ENCODE results near the gene WNT7B.
A peak's percentile ranks its signal among the peaks of the same experiment; 100 is the strongest.

The WNT7B gene

DNA sequence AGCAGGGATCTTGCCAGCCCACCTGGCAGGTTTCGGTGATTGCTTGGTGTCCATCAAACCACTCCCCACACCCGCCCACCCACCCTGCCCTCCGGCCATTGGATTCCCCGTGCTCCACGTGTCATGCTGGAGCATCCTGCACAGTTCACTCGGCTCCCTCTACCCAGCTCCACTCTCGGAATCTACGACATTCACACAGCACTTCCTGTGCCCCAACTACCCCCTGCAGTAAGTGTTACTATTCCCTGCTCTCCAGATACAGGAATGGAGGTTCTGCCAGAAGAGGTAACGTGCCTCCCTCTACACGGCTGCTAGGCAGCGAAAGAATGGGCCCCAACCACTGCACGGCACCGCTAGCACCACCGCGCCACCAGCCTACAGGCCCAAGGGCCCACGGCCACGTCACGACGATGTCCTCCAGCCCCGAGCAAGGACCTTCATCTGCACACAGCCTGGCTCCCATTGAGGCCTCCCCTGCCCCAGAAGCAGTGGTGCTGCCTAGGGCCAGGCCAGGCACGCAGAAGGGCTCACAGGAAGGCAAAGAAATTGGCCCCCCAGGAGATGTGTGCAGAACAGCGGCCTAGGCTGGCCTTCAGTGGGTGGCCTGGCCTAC, 27.6 kb downstream of the WNT7B start:
- no peak for DNase-seq

DNA sequence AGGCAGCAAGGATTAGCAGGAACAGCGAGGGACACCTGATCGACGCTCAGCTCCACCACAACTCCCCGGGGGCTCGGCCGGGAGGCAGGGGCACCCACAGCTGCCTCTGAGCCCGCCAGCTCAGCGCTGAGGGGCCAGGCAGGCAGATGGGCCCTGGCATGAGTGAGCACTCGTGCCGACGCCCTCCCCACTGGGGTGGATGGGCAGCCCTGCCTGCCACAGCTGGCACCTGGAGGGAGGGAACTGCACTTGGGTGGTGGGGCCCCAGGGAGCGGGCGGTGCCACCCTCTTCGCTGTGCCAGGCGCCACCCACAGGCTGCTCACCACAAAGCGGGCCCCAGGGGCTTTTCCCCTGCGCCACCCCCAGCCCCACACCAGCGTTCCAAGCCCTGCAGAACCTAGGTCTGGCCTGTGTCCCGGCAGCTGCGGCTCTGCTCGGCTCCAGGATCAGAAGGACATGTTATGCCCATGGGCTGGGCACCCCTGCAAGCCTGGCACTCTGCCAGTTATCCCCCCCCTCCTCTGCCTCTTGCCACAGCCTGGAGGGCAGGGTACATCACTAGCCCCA, 28.8 kb downstream of the WNT7B start:
- peak; percentile 61 for DNase-seq

- DNase-seq: no peak
These were observed 30.0 kb downstream of the WNT7B start for GRCh38 chr22:45946805-45947600.

DNA sequence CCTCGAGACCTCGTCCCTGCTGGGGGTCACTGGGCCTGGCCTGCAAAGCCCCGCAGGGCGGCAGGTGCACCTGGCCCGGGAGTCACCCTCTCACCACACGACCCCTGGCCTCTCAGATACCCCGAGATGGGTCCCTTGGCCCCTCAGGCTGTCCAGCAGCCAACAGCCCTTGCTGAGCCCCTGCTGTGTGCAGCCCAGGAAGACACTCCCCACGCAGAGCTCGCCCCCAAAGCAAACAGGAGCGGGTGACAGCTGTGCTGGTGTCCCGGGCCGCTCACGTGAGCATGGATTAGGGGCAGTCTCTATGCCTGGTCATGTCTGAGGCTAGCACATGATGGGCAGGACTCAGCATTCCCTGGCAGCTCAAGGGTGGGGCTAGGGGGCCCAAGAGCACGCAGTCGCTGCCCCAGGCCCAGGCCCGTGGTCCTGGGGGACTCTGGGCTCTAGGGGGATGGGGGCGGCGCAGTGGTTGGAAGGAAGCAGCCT, 31.3 kb downstream of the WNT7B start:
- DNase-seq: no peak

DNA sequence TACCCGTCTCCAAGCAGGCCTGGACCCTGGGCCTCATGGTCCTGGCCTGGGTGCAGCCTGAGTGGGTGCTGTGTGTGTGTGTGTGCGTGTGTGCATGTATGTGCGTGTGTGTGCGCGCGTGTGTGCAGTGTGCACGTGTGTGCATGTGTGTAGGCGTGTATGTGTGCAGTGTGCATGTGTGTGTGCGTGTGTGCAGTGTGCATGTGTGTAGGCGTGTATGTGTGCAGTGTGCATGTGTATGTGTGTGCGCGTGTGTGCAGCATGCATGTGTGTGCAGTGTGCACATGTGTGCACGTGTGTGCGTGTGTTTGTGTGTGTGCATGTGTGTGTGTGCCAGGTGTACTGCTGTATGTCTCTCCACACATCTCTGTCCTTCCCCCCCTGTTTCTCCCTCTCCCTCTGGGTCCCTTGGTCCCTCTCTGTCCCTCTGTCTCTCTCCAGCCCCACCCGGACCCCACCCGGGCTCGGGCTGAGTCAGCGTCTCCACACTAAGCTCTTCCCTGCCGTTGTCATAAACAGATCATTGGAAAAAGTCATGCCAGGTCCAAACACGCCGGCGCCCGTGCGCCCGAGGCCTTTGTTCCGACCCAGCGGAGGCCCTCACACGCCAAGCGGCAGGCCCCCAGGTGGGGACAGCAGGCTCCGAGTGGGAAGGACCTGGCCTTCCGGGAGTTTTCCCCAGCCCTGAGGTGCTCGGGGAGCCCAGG, 34.0 kb downstream of the WNT7B start:
- no peak for DNase-seq

DNA sequence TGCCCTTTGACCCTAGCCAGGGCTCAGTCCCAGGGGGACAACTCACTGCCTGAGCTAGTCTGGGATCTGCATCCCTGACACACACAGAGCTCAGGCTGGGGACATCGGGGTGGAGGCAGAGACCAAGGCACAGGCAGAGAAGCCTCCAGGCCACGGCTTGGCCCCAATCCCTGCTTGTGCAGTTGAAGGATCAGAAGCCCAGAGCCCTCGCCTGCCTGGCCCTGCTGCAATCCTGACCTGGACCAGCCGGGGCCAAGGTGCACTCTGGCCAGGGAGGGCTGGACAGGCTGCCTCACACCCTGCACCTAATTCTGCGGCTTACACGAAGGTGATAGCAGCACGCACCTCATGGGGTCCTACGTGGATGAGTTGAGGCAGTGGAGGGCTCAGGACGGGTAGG, 34.6 kb downstream of the WNT7B start:
- no peak for DNase-seq

DNA sequence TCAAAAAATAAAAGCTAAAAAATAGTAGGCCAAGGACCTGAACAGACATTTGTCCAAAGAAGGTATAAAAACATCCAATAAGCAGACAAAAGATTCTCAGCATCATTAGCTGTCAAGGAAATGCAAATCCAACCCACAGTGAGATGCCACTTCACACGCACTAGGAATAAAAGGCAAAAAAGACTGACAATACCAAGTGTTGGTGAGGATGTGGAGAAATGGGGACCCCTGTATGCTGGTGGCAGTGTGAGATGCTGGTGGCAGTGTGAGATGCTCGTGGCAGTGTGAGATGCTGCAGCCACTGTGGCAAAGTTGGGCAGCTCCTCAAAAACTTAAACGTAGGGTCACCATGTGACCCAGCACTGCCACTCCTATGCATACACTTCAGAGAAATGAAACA, 38.0 kb downstream of the WNT7B start:
- no peak for DNase-seq

- no peak for DNase-seq
These were observed 39.0 kb downstream of the WNT7B start for GRCh38 chr22:45937960-45938359.

DNA sequence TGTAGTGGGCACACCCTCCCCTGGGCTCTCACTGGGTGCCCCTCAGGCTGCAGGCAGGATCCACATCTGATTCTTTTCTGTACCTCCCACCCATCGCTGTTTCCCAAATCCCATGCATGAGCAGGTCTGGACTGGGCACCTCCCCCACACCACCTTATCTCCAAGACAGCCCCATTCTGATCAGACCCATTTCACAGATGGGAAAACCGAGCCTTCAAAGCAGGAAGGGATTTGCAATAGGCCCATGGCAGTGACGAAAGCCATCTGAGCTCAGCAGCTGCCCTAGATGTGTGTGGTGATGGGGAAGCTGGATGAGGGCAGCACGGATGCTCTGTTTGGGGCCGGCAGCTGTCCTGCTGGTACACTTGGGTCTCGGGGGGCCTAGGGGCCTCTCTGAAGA, 41.4 kb downstream of the WNT7B start:
- DNase-seq: no peak

GRCh38 chr22:45934659-45935341, 42.2 kb downstream of the WNT7B start:
- DNase-seq: no peak

GRCh38 chr22:45934168-45934564, 42.8 kb downstream of the WNT7B start:
- no peak for DNase-seq

DNA sequence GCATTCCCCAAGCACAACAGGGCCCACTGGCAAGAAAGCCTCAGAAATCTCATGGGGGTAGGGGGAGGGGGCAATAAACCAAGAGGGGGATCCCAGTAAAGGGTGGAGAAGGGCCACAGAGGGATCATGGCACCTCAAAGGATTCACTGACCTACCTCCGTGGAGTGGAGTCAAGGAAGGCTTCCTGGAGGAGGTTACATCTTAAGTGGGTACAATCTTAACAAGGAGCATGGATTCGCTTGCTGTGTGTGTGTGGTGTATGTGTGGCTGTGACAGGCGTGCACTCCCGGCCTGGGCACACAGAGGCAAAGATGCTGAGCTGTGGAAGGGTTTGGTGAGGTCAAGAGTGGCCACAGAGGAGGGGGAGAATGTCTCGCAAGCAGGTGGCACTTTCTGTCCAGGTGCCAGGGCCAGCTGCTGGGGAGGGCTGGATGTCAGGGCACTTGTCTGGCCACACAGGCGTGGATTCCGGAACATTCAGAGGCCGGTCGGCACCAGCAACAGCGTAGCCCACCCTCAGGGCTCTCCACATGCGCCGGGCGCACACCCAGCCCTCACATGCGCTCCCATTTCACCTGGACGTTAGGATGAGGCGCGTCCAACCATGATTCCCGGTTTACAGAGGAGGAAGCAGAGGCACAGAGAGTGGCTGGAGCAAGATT, 43.3 kb downstream of the WNT7B start:
- no peak for DNase-seq

DNA sequence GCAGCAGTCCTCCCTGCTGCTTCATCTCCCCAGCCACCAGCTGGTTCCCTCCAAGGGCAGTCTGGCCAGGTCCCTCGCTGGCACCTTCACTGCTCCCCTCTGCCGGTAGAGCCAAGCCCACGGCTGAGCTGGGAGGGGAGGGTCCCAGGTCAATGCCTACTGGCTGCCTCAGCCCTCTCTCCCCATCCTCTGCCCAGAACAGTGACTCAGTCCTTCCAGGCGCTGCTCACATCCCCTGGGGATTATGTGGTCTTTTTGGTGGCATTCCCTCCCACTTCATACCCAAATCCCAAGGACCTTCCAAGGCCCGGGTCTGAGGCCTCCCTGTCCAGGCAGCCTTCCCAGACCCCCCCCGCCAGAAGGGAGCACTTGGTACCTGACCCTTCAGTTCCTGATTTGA, 44.9 kb downstream of the WNT7B start:
- no peak for DNase-seq

GRCh38 chr22:45931042-45931441, 45.9 kb downstream of the WNT7B start:
- no peak for DNase-seq

DNA sequence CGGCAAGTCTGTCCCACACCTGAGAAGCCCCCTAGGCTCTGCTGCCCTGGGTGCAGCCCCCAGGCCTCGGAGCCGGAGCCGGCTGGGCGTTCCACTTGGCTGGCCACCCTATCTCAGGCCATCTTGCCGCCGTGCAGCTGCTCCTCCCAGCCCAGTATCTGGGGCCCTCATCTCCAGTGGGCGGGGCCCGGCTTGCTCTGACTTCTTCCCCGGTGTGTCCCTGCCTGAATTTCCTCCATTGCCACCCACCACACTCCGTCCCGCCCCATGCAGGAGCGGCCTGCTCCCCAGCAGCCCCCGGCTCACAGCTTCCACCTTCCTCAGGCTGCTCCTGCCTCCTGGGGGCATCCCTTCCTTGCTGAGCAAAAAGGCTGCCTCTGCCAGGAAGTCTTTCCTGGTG, 46.6 kb downstream of the WNT7B start:
- no peak for DNase-seq

GRCh38 chr22:45929649-45930048, 47.3 kb downstream of the WNT7B start:
- no peak for DNase-seq

- no peak for DNase-seq
These were observed 48.1 kb downstream of the WNT7B start for GRCh38 chr22:45928726-45929368.

DNA sequence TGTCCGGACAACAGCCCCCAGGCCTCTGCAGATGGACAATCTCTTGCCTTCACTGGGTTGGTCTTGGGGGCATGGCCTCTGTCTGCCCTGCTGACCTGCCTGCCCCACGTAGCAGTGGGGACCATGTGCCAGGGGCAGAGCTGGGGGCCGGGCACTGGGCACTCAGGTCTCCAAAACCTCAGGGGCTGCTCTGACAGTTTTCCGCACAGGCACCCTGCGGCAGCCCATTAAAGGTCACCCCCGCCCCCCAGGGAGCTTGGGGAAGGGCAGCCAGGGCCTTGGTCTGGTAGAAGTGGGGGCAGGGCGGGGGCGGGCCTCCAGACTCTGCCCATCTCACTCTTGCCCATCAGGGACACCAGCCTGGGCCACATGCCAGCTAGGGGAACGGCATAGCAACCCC, 49.9 kb downstream of the WNT7B start:
- no peak for DNase-seq

DNA sequence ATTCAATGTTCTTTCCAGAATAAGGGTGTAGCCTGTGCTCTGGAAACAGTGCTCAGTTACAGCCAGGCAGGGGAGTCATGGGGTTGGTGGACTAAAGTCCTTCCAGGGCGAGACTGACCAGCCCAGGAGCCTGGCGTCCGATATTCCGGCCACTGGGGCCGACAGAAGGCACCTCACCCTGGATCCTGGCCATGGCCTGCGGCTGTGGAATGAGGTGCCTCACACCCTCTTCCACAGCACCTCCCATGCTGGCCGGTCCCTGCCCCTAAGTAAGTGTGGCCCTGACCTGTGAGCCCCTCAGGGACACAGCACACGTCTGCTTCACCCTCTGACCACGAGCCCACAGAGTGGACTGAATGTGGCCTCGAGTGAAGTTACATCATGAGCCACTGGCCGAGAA, 50.5 kb downstream of the WNT7B start:
- no peak for DNase-seq

DNA sequence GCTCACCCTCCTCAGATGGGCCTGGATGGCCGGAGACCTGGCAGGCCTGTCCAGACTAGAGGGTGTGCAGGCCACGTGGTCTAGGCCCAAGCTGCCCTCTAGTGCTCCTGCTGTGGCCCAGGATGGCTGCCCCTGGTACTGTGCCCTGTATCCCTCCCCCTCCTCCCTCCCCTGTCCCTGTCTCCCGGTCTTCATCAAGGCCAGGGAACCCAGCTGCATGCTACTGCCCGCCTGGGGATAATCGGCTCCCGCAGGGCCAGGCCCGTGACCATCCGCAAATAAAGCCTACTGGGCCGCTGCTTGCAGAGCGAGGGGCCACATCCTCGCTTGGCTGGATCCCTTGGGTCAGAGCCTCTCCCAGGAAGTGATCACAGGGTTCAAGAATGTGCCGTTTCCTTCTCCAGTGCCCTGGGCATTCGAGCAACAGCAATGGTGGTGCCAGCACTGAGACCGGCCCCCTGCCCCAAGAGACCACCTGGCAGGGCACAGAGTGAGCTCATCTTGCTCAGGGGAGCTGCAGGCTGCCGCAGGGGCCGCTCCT, 51.1 kb downstream of the WNT7B start:
- no peak for DNase-seq

GRCh38 chr22:45923835-45924234, 53.1 kb downstream of the WNT7B start:
- no peak for DNase-seq

GRCh38 chr22:45923212-45923611, 53.8 kb downstream of the WNT7B start:
- DNase-seq: no peak

Measured in CD4-positive, alpha-beta T cell treated with Interferon gamma for 1 hour (primary cell).